Neural crest cell (in vitro differentiated cells): Measurements from ENCODE around the gene PRR5L. TPM values are rescaled to one million over a fixed set of nuclear protein-coding genes. Genes with fewer than 3 reads are reported as not detected.

ENCODE experiments used
- DNase-seq: peaks from one replicate; pipeline ENCODE4 v3.0.0; 2021; ENCODE audit warnings: low read depth, mixed read lengths, low spot score
- H3K27ac Mint-ChIP-seq: one replicate; pipeline ENCODE4 v1.8.0; 2021; ENCODE audit warnings: mild to moderate bottlenecking, mixed read lengths; ENCODE audit not compliant: unreplicated experiment
- H3K27me3 Mint-ChIP-seq: 2 replicates; pipeline ENCODE4 v1.8.0; 2021; ENCODE audit warnings: low read depth, mild to moderate bottlenecking, mixed read lengths
- H3K36me3 Mint-ChIP-seq: 2 replicates; pipeline ENCODE4 v1.8.0; 2021; ENCODE audit warnings: low read depth, mild to moderate bottlenecking, mixed read lengths
- H3K4me1 Mint-ChIP-seq: 2 replicates; pipeline ENCODE4 v1.8.0; 2021; ENCODE audit warnings: mixed read lengths
- H3K4me3 Mint-ChIP-seq: one replicate; pipeline ENCODE4 v1.8.0; 2021; ENCODE audit warnings: mild to moderate bottlenecking, mixed read lengths
- H3K9me3 Mint-ChIP-seq: 2 replicates; pipeline ENCODE4 v1.8.0; 2021; ENCODE audit warnings: mixed read lengths
- CTCF ChIP-seq: fragments of 200-600 bp; sonication (generic); conservative IDR thresholded peaks from 2 replicates; pipeline ENCODE4 v1.5.0; 2021; ENCODE audit warnings: antibody characterized with exemption, mild to moderate bottlenecking
- total RNA-seq: library from RNA; stranded (reverse); gene quantifications from 2 replicates; pipeline ENCODE4 v1.2.1, GENCODE V29; 2021

Gene PRR5L
- total RNA-seq, 1 donor from 2014 or later = 6.6 TPM

GRCh38 chr11:36264011-36264972 lies 31.8 kb upstream of the PRR5L start:
- Mint-ChIP-seq H3K4me3 (no peak overlapping the region), H3K27ac (no peak overlapping the region), H3K4me1 (peaks cover 4% of the 10 kb centered on the region), H3K27me3 (no peaks in the 10 kb centered on the region), H3K36me3 (no peaks in the 10 kb centered on the region), H3K9me3 (no peaks in the 10 kb centered on the region)
- TF ChIP-seq CTCF = no peak
- DNase-seq = no peak

GRCh38 chr11:36264973-36265344 lies 31.1 kb upstream of the PRR5L start:
- H3K27me3 Mint-ChIP-seq = no peaks in the 10 kb centered on the region
- DNase-seq = no peak
- H3K36me3 Mint-ChIP-seq = no peaks in the 10 kb centered on the region
- H3K4me1 Mint-ChIP-seq = peaks cover 4% of the 10 kb centered on the region
- H3K4me3 Mint-ChIP-seq = no peak overlapping the region
- TF ChIP-seq CTCF = no peak
- H3K27ac Mint-ChIP-seq = no peak overlapping the region
- H3K9me3 Mint-ChIP-seq = no peaks in the 10 kb centered on the region

GRCh38 chr11:36265793-36266628 lies 30.1 kb upstream of the PRR5L start:
- Mint-ChIP-seq H3K27ac (peak overlapping the region; percentile 63), H3K4me1 (peaks cover 4% of the 10 kb centered on the region), H3K36me3 (no peaks in the 10 kb centered on the region), H3K9me3 (no peaks in the 10 kb centered on the region), H3K4me3 (no peak overlapping the region), H3K27me3 (no peaks in the 10 kb centered on the region)
- TF ChIP-seq CTCF = peak; percentile 96
- DNase-seq = peak; percentile 68

GRCh38 chr11:36266767-36267166 lies 29.3 kb upstream of the PRR5L start:
- Mint-ChIP-seq H3K4me1 (peaks cover 4% of the 10 kb centered on the region), H3K27ac (no peak overlapping the region), H3K36me3 (peaks cover 6% of the 10 kb centered on the region), H3K4me3 (no peak overlapping the region), H3K9me3 (no peaks in the 10 kb centered on the region), H3K27me3 (no peaks in the 10 kb centered on the region)
- no peak for TF ChIP-seq CTCF
- no peak for DNase-seq

- Mint-ChIP-seq H3K4me3 (no peak overlapping the region), H3K9me3 (no peaks in the 10 kb centered on the region), H3K27ac (no peak overlapping the region), H3K4me1 (peaks cover 10% of the 10 kb centered on the region), H3K36me3 (peaks cover 15% of the 10 kb centered on the region), H3K27me3 (no peaks in the 10 kb centered on the region)
- TF ChIP-seq CTCF = no peak
- DNase-seq = no peak
Measured at GRCh38 chr11:36268337-36268985, 27.6 kb upstream of the PRR5L start.
